Activated CD4-positive, alpha-beta T cell treated with anti-CD3 and anti-CD28 coated beads for 36 hours (primary cell): ENCODE results near the gene KRT76. TPM values are rescaled to one million over a fixed set of nuclear protein-coding genes. Genes with fewer than 3 reads are reported as not detected.
A peak's percentile ranks its signal among the peaks of the same experiment; 100 is the strongest.

Experiments
- ATAC-seq: fragments of 200-7000 bp; cut with Tn5 transposase; one replicate; pipeline ENCODE4 v1.10.0; 2021; ENCODE audit warnings: mild to moderate bottlenecking, moderate library complexity
- CTCF ChIA-PET: fragments of 350-600 bp; sonication (Branson Sonifier 250); formaldehyde crosslinking; loops from one replicate; lab custom pipeline; 2021; ENCODE audit warnings: antibody characterized with exemption; lab: Charles Lee
- POLR2A ChIA-PET: fragments of 350-600 bp; sonication (Branson Sonifier 250); formaldehyde crosslinking; loops from one replicate; lab custom pipeline; 2021; ENCODE audit warnings: antibody characterized with exemption, inconsistent platforms; lab: Charles Lee
- DNase-seq: peaks from one replicate; pipeline ENCODE4 v3.0.0-alpha.2; 2020
- H3K27ac Mint-ChIP-seq: one replicate; pipeline ENCODE4 v1.8.0; 2021; ENCODE audit warnings: mixed read lengths
- H3K27me3 Mint-ChIP-seq: one replicate; pipeline ENCODE4 v1.8.0; 2021; ENCODE audit warnings: mixed read lengths
- H3K36me3 Mint-ChIP-seq: one replicate; pipeline ENCODE4 v1.8.0; 2021; ENCODE audit warnings: low read depth, mixed read lengths
- H3K4me1 Mint-ChIP-seq: one replicate; pipeline ENCODE4 v1.8.0; 2021; ENCODE audit warnings: mixed read lengths
- H3K4me3 Mint-ChIP-seq: one replicate; pipeline ENCODE4 v1.8.0; 2021; ENCODE audit warnings: mild to moderate bottlenecking, moderate library complexity, mixed read lengths
- H3K9me3 Mint-ChIP-seq: one replicate; pipeline ENCODE4 v1.8.0; 2021; ENCODE audit warnings: low read depth, mixed read lengths
- intact Hi-C, 2 experiments: fragments of 100-400 bp; cut with DNase I in 1 of 2; cut with micrococcal nuclease in 1 of 2; formaldehyde crosslinking; loops; one replicate each; pipeline versions ENCODE4 v1.14.2 to v1.15.1; 2022 to 2024; cut with DNase I, micrococcal nuclease
- total RNA-seq, 2 experiments: library from RNA; stranded (reverse); gene quantifications; one replicate each; pipeline ENCODE4 v1.2.3, GENCODE V29; 2021

Gene KRT76
- total RNA-seq, 2 experiments from 2014 or later: not detected

- H3K9me3 Mint-ChIP-seq: no peaks in the 10 kb centered on the region
- peaks cover 10% of the 10 kb centered on the region for H3K4me1 Mint-ChIP-seq
- ChIA-PET CTCF (interaction anchor here (0.7 kb wide), 1 partner anchor 94 kb away, joined by 4 read pairs; no protein-coding TSS in a partner anchor), POLR2A (no interaction called here)
- H3K4me3 Mint-ChIP-seq: no peak overlapping the region
- H3K27me3 Mint-ChIP-seq: no peaks in the 10 kb centered on the region
- no peak overlapping the region for H3K27ac Mint-ChIP-seq
- H3K36me3 Mint-ChIP-seq: no peaks in the 10 kb centered on the region
- intact Hi-C loops: no loop called here
- ATAC-seq: no peak
- no peak for DNase-seq
Measured at GRCh38 chr12:52818887-52819420, 41.8 kb upstream of the KRT76 start.

- no peaks in the 10 kb centered on the region for H3K27me3 Mint-ChIP-seq
- peaks cover 10% of the 10 kb centered on the region for H3K4me1 Mint-ChIP-seq
- H3K36me3 Mint-ChIP-seq: no peaks in the 10 kb centered on the region
- no peaks in the 10 kb centered on the region for H3K9me3 Mint-ChIP-seq
- intact Hi-C loops: no loop called here
- POLR2A ChIA-PET: no interaction called here
- no peak overlapping the region for H3K27ac Mint-ChIP-seq
- ATAC-seq (no peak), DNase-seq (no peak)
- CTCF ChIA-PET: interaction anchor here (1.3 kb wide), 1 partner anchor 52 kb away, joined by 4 read pairs; no protein-coding TSS in a partner anchor
- no peak overlapping the region for H3K4me3 Mint-ChIP-seq
Measured at GRCh38 chr12:52818388-52818787, 41.2 kb upstream of the KRT76 start.

GRCh38 chr12:52817699-52818238, 40.6 kb upstream of the KRT76 start:
- H3K4me3 Mint-ChIP-seq: no peak overlapping the region
- intact Hi-C loops: no loop called here
- ChIA-PET POLR2A (no interaction called here), CTCF (interaction anchor here (1.3 kb wide), 1 partner anchor 53 kb away, joined by 4 read pairs; no protein-coding TSS in a partner anchor)
- no peaks in the 10 kb centered on the region for H3K27me3 Mint-ChIP-seq
- peaks cover 10% of the 10 kb centered on the region for H3K4me1 Mint-ChIP-seq
- ATAC-seq: peak; percentile 61
- no peak for DNase-seq
- H3K9me3 Mint-ChIP-seq: no peaks in the 10 kb centered on the region
- H3K27ac Mint-ChIP-seq: no peak overlapping the region
- no peaks in the 10 kb centered on the region for H3K36me3 Mint-ChIP-seq

GRCh38 chr12:52817003-52817698, 40.0 kb upstream of the KRT76 start:
- intact Hi-C loops: no loop called here
- CTCF ChIA-PET: interaction anchor here (1.3 kb wide), 1 partner anchor 53 kb away, joined by 4 read pairs; no protein-coding TSS in a partner anchor
- H3K27ac Mint-ChIP-seq: no peak overlapping the region
- DNase-seq (no peak), ATAC-seq (no peak)
- H3K4me3 Mint-ChIP-seq: no peak overlapping the region
- peaks cover 10% of the 10 kb centered on the region for H3K4me1 Mint-ChIP-seq
- POLR2A ChIA-PET: no interaction called here
- H3K36me3 Mint-ChIP-seq: no peaks in the 10 kb centered on the region
- no peaks in the 10 kb centered on the region for H3K27me3 Mint-ChIP-seq
- H3K9me3 Mint-ChIP-seq: no peaks in the 10 kb centered on the region

- peaks cover 10% of the 10 kb centered on the region for H3K4me1 Mint-ChIP-seq
- POLR2A ChIA-PET: no interaction called here
- no peaks in the 10 kb centered on the region for H3K9me3 Mint-ChIP-seq
- H3K36me3 Mint-ChIP-seq: no peaks in the 10 kb centered on the region
- H3K27me3 Mint-ChIP-seq: no peaks in the 10 kb centered on the region
- no peak overlapping the region for H3K27ac Mint-ChIP-seq
- CTCF ChIA-PET: no interaction called here
- no peak for ATAC-seq
- H3K4me3 Mint-ChIP-seq: no peak overlapping the region
- no peak for DNase-seq
- intact Hi-C loops: no loop called here
Measured at GRCh38 chr12:52815676-52816588, 38.8 kb upstream of the KRT76 start.

- Mint-ChIP-seq H3K9me3 (no peaks in the 10 kb centered on the region), H3K27ac (no peak overlapping the region), H3K27me3 (no peaks in the 10 kb centered on the region), H3K36me3 (no peaks in the 10 kb centered on the region), H3K4me1 (peaks cover 10% of the 10 kb centered on the region), H3K4me3 (no peak overlapping the region)
- intact Hi-C loops: no loop called here
- CTCF ChIA-PET: no interaction called here
- POLR2A ChIA-PET: no interaction called here
- DNase-seq (no peak), ATAC-seq (no peak)
Measured at GRCh38 chr12:52815161-52815560, 38.0 kb upstream of the KRT76 start.

- Mint-ChIP-seq H3K27ac (no peak overlapping the region), H3K4me3 (no peak overlapping the region), H3K36me3 (no peaks in the 10 kb centered on the region), H3K9me3 (no peaks in the 10 kb centered on the region), H3K27me3 (no peaks in the 10 kb centered on the region), H3K4me1 (peaks cover 10% of the 10 kb centered on the region)
- ATAC-seq (no peak), DNase-seq (no peak)
- ChIA-PET CTCF (no interaction called here), POLR2A (no interaction called here)
- intact Hi-C loops: no loop called here
Measured at GRCh38 chr12:52814710-52815155, 37.6 kb upstream of the KRT76 start.

- Mint-ChIP-seq H3K9me3 (no peaks in the 10 kb centered on the region), H3K4me1 (peaks cover 10% of the 10 kb centered on the region), H3K36me3 (no peaks in the 10 kb centered on the region), H3K27me3 (no peaks in the 10 kb centered on the region), H3K4me3 (no peak within 1 kb of the TSS), H3K27ac (no peak within 1 kb of the TSS)
- POLR2A ChIA-PET: interaction anchor here (0.5 kb wide), 1 partner anchor 442 kb away, joined by 3 read pairs; no protein-coding TSS in a partner anchor
- no peak for DNase-seq
- CTCF ChIA-PET: interaction anchor here (0.6 kb wide), 1 partner anchor 132 kb away, joined by 3 read pairs; no protein-coding TSS in a partner anchor
- intact Hi-C loops: no loop called here
- no peak for ATAC-seq
Measured at GRCh38 chr12:52813885-52814709, 37.0 kb upstream of the KRT76 start, which contains the start of gene KRT4. Gene KRT4 (minus strand): TSS chr12:52814116. CDS start chr12:52814058, 58 bp downstream.

GRCh38 chr12:52813203-52813819, 36.2 kb upstream of the KRT76 start:
- DNase-seq: no peak
- H3K4me1 Mint-ChIP-seq: peaks cover 10% of the 10 kb centered on the region
- H3K36me3 Mint-ChIP-seq: no peaks in the 10 kb centered on the region
- no peak overlapping the region for H3K27ac Mint-ChIP-seq
- intact Hi-C loops: no loop called here
- no peaks in the 10 kb centered on the region for H3K27me3 Mint-ChIP-seq
- ATAC-seq: no peak
- ChIA-PET CTCF (interaction anchor here (0.6 kb wide), 1 partner anchor 131 kb away, joined by 3 read pairs; no protein-coding TSS in a partner anchor), POLR2A (no interaction called here)
- no peak overlapping the region for H3K4me3 Mint-ChIP-seq
- H3K9me3 Mint-ChIP-seq: no peaks in the 10 kb centered on the region

- no peaks in the 10 kb centered on the region for H3K9me3 Mint-ChIP-seq
- peaks cover 6% of the 10 kb centered on the region for H3K4me1 Mint-ChIP-seq
- ChIA-PET POLR2A (no interaction called here), CTCF (no interaction called here)
- H3K27me3 Mint-ChIP-seq: no peaks in the 10 kb centered on the region
- ATAC-seq (no peak), DNase-seq (no peak)
- intact Hi-C loops: no loop called here
- H3K27ac Mint-ChIP-seq: no peak overlapping the region
- no peaks in the 10 kb centered on the region for H3K36me3 Mint-ChIP-seq
- H3K4me3 Mint-ChIP-seq: no peak overlapping the region
Measured at GRCh38 chr12:52812749-52813148, 35.6 kb upstream of the KRT76 start.
